ENCODE measurements around the gene ACTR5.

The ACTR5 gene

DNA sequence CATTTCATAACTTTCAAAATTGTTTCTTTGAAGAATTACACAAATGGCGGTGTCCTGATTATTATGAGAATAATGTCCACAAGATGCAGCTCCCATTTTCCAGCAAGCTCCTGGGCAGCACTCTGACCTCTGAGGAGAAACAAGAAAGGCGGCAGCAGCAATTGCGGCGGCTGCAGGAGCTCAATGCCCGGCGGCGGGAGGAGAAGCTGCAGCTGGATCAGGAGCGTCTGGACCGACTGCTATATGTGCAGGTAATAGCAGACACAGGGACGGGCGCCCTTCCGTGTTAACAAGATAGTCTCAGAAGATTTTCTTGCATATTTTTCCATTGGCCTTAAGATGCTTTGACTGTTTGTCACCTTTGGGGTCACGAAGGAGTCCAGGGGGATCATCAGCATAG, 6.7 kb downstream of the ACTR5 start:
- Histone ChIP-seq H3K4me1 (ENCODE audit: control insufficient read depth, insufficient read depth, low read length) (no peaks in the 10 kb centered on the region), H3K9me3 (ENCODE audit: control insufficient read depth, insufficient read depth, low read depth, low read length) (no peaks in the 10 kb centered on the region), H3K27ac (ENCODE audit: extremely low read depth, low read depth, low read length) (no peak overlapping the region), H3K36me3 (ENCODE audit: control insufficient read depth in 2 of 2, insufficient read depth in 1 of 2, low read length in 2 of 2) (peaks cover 3 to 59% of the 10 kb centered on the region in 2 experiments), H3K4me3 (ENCODE audit: low read depth, low read length) (no peak overlapping the region)
- CTCF ChIA-PET, result interaction anchor here (0.9 to 8.3 kb wide), 4 partner anchors 12 to 149 kb away, joined by 3 to 116 read pairs (median 4); no protein-coding TSS in a partner anchor
- TF ChIP-seq ZNF530 (tag by site-specific recombination; IDR thresholded peaks at IDR 0.05; ENCODE audit: low read depth), result no peak
- no peak for TF ChIP-seq ZNF341 (tag by site-specific recombination; IDR thresholded peaks at IDR 0.05; ENCODE audit: low read depth)
- no peak for TF ChIP-seq ZNF621 (tag by site-specific recombination; IDR thresholded peaks at IDR 0.05)
- TF ChIP-seq, protein P1, sequence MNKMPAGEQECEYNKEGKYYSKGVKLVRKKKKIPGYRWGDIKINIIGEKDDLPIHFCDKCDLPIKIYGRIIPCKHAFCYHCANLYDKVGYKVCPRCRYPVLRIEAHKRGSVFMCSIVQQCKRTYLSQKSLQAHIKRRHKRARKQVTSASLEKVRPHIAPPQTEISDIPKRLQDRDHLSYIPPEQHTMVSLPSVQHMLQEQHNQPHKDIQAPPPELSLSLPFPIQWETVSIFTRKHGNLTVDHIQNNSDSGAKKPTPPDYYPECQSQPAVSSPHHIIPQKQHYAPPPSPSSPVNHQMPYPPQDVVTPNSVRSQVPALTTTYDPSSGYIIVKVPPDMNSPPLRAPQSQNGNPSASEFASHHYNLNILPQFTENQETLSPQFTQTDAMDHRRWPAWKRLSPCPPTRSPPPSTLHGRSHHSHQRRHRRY (tag by site-specific recombination; IDR thresholded peaks at IDR 0.05), result no peak
- POLR2A ChIA-PET, result no interaction called here

DNA sequence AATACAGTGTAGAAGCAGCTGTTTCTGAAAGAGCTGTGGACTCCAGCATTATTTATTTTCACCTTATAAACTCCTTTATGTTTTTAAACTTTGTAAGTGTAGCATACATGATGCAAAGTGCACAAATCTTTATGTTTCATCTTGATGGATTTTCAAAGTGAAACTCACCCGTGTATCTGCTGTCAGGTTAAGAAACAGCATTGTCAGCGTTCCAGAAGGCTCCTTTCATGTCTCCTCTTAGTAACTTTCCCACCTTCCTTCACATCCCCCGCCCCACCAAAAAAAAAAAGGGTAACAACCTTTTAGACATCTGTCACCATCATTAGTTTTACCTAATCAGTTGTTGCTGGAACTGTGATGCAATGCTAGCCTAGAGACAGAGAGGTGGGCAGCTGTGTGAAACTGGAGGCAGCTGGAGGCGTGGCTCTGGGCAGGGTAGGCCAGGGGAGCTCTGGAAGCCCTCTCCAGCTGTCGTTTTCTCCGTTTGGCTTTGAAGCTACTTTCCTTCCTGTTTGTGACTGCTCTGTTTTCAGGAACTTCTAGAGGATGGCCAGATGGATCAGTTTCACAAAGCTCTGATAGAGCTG, 7.2 kb downstream of the ACTR5 start:
- POLR2A ChIA-PET, result no interaction called here
- no peak overlapping the region for H3K27ac ChIP-seq (ENCODE audit: extremely low read depth, low read depth, low read length)
- peaks cover 3 to 62% of the 10 kb centered on the region in 2 experiments for H3K36me3 ChIP-seq (ENCODE audit: control insufficient read depth in 2 of 2, insufficient read depth in 1 of 2, low read length in 2 of 2)
- H3K9me3 ChIP-seq (ENCODE audit: control insufficient read depth, insufficient read depth, low read depth, low read length), result no peaks in the 10 kb centered on the region
- H3K4me3 ChIP-seq (ENCODE audit: low read depth, low read length), result no peak overlapping the region
- no peaks in the 10 kb centered on the region for H3K4me1 ChIP-seq (ENCODE audit: control insufficient read depth, insufficient read depth, low read length)
- TF ChIP-seq BCL11B (tag by site-specific recombination; IDR thresholded peaks at IDR 0.05; ENCODE audit: low read depth) (no peak), GLIS1 (tag by site-specific recombination; IDR thresholded peaks at IDR 0.05) (no peak), ZNF155 (tag by site-specific recombination; IDR thresholded peaks at IDR 0.05) (no peak), ZNF169 (tag by site-specific recombination; IDR thresholded peaks at IDR 0.05) (no peak), ZNF658 (tag by site-specific recombination; IDR thresholded peaks at IDR 0.05) (no peak), ZXDB (tag by site-specific recombination; IDR thresholded peaks at IDR 0.05) (no peak), ZNF221 (tag by site-specific recombination; IDR thresholded peaks at IDR 0.05; ENCODE audit: borderline replicate concordance) (no peak), ZNF223 (tag by site-specific recombination; IDR thresholded peaks at IDR 0.05) (no peak), ZNF19 (tag by site-specific recombination; IDR thresholded peaks at IDR 0.05; ENCODE audit: low read depth) (no peak)
- TF ChIP-seq, protein P2, sequence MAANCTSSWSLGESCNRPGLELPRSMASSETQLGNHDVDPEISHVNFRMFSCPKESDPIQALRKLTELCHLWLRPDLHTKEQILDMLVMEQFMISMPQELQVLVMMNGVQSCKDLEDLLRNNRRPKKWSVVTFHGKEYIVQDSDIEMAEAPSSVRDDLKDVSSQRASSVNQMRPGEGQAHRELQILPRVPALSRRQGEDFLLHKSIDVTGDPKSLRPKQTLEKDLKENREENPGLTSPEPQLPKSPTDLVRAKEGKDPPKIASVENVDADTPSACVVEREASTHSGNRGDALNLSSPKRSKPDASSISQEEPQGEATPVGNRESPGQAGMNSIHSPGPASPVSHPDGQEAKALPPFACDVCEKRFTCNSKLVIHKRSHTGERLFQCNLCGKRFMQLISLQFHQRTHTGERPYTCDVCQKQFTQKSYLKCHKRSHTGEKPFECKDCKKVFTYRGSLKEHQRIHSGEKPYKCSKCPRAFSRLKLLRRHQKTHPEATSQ (tag by site-specific recombination; IDR thresholded peaks at IDR 0.05), result no peak
- TF ChIP-seq, protein P3, sequence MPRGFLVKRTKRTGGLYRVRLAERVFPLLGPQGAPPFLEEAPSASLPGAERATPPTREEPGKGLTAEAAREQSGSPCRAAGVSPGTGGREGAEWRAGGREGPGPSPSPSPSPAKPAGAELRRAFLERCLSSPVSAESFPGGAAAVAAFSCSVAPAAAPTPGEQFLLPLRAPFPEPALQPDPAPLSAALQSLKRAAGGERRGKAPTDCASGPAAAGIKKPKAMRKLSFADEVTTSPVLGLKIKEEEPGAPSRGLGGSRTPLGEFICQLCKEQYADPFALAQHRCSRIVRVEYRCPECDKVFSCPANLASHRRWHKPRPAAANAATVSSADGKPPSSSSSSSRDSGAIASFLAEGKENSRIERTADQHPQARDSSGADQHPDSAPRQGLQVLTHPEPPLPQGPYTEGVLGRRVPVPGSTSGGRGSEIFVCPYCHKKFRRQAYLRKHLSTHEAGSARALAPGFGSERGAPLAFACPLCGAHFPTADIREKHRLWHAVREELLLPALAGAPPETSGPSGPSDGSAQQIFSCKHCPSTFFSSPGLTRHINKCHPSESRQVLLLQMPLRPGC (tag by site-specific recombination; IDR thresholded peaks at IDR 0.05), result no peak
- TF ChIP-seq, protein P4, sequence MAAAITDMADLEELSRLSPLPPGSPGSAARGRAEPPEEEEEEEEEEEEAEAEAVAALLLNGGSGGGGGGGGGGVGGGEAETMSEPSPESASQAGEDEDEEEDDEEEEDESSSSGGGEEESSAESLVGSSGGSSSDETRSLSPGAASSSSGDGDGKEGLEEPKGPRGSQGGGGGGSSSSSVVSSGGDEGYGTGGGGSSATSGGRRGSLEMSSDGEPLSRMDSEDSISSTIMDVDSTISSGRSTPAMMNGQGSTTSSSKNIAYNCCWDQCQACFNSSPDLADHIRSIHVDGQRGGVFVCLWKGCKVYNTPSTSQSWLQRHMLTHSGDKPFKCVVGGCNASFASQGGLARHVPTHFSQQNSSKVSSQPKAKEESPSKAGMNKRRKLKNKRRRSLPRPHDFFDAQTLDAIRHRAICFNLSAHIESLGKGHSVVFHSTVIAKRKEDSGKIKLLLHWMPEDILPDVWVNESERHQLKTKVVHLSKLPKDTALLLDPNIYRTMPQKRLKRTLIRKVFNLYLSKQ (tag by site-specific recombination; IDR thresholded peaks at IDR 0.05; ENCODE audit: borderline replicate concordance), result no peak
- CTCF ChIA-PET, result interaction anchor here (0.9 to 8.3 kb wide), 6 partner anchors 11 to 149 kb away, joined by 3 to 116 read pairs (median 4); no protein-coding TSS in a partner anchor

All from HEK293 (cell line).